Activated CD8-positive, alpha-beta T cell treated with anti-CD3 and anti-CD28 coated beads for 36 hours (primary cell): Measurements from ENCODE around the gene RAET1L. TPM values are rescaled to one million over a fixed set of nuclear protein-coding genes. Genes with fewer than 3 reads are reported as not detected.
"Not testable (repeated sequence)": the region's sequence is repeated elsewhere in the genome, so short reads cannot be mapped to it uniquely, and the experiment has no call there.

ENCODE experiments used
- ATAC-seq: fragments of 200-7000 bp; cut with Tn5 transposase; one replicate; pipeline ENCODE4 v1.10.0; 2021; ENCODE audit warnings: mild to moderate bottlenecking, moderate library complexity
- CTCF ChIA-PET: fragments of 350-600 bp; sonication (Branson Sonifier 250); formaldehyde crosslinking; loops from one replicate; lab custom pipeline; 2021; ENCODE audit warnings: antibody characterized with exemption; lab: Charles Lee
- POLR2A ChIA-PET: fragments of 350-600 bp; sonication (Branson Sonifier 250); formaldehyde crosslinking; loops from one replicate; lab custom pipeline; 2021; ENCODE audit warnings: antibody characterized with exemption; lab: Charles Lee
- DNase-seq: peaks from one replicate; pipeline ENCODE4 v3.0.0-alpha.2; 2020
- H3K27ac Mint-ChIP-seq: one replicate; pipeline ENCODE4 v1.8.0; 2021; ENCODE audit warnings: mild to moderate bottlenecking, mixed read lengths
- H3K27me3 Mint-ChIP-seq: one replicate; pipeline ENCODE4 v1.8.0; 2021; ENCODE audit warnings: mixed read lengths
- H3K36me3 Mint-ChIP-seq: one replicate; pipeline ENCODE4 v1.8.0; 2021; ENCODE audit warnings: low read depth, mixed read lengths
- H3K4me1 Mint-ChIP-seq: one replicate; pipeline ENCODE4 v1.8.0; 2021; ENCODE audit warnings: low read depth, mixed read lengths
- H3K4me3 Mint-ChIP-seq: one replicate; pipeline ENCODE4 v1.8.0; 2021; ENCODE audit warnings: mild to moderate bottlenecking, moderate library complexity, mixed read lengths
- H3K9me3 Mint-ChIP-seq: one replicate; pipeline ENCODE4 v1.8.0; 2021; ENCODE audit warnings: mixed read lengths
- CTCF ChIP-seq: fragments of 200-600 bp; IDR thresholded peaks from one replicate; pipeline ENCODE4 v1.8.0; 2022; ENCODE audit warnings: antibody characterized with exemption, mild to moderate bottlenecking
- intact Hi-C: fragments of 100-400 bp; cut with micrococcal nuclease; formaldehyde crosslinking; loops from one replicate; pipeline ENCODE4 v1.10.0; 2022
- total RNA-seq, 2 experiments: library from RNA; stranded (reverse); gene quantifications; one replicate each; pipeline ENCODE4 v1.2.3, GENCODE V29; 2021

RAET1L gene
- not detected for total RNA-seq

- Mint-ChIP-seq H3K27ac (no peak within 1 kb of the TSS), H3K9me3 (no peaks in the 10 kb centered on the region), H3K4me3 (no peak within 1 kb of the TSS), H3K27me3 (peaks cover 46% of the 10 kb centered on the region), H3K36me3 (no peaks in the 10 kb centered on the region), H3K4me1 (peaks cover 26% of the 10 kb centered on the region)
- intact Hi-C loops: no loop called here
- CTCF ChIA-PET: interaction anchor here (0.8 to 1.2 kb wide), 2 partner anchors 45 to 184 kb away, joined by 3 to 4 read pairs; no protein-coding TSS in a partner anchor
- POLR2A ChIA-PET: no interaction called here
- DNase-seq: peak; percentile 58
- ATAC-seq: peak; percentile 90
- no peak for TF ChIP-seq CTCF
Observed at GRCh38 chr6:150025201-150025917, at the start of gene RAET1L. Gene RAET1L, minus strand, starts transcription at chr6:150025532. Its CDS starts 61 bp downstream, at chr6:150025471.

GRCh38 chr6:150075034-150075421, 49.7 kb upstream of the RAET1L start:
- peaks cover 22% of the 10 kb centered on the region for H3K4me1 Mint-ChIP-seq
- ChIA-PET CTCF (interaction anchor here (1.9 to 13.9 kb wide), 2 partner anchors 321 to 740 kb away, joined by 6 to 162 read pairs; no protein-coding TSS in a partner anchor), POLR2A (no interaction called here)
- H3K4me3 Mint-ChIP-seq: no peak overlapping the region
- peaks cover 18% of the 10 kb centered on the region for H3K27me3 Mint-ChIP-seq
- no peak overlapping the region for H3K27ac Mint-ChIP-seq
- DNase-seq: no peak
- no peak for ATAC-seq
- no peak for TF ChIP-seq CTCF
- no peaks in the 10 kb centered on the region for H3K36me3 Mint-ChIP-seq
- intact Hi-C loops: no loop called here
- H3K9me3 Mint-ChIP-seq: no peaks in the 10 kb centered on the region

GRCh38 chr6:150074396-150075033, 49.2 kb upstream of the RAET1L start:
- intact Hi-C loops: loop anchor here (5.0 kb wide), 1 partner anchor 323 kb away; no protein-coding TSS in a partner anchor
- CTCF ChIA-PET: interaction anchor here (1.9 to 13.9 kb wide), 2 partner anchors 321 to 741 kb away, joined by 6 to 162 read pairs; no protein-coding TSS in a partner anchor
- ATAC-seq, H3K4me3 Mint-ChIP-seq, H3K9me3 Mint-ChIP-seq, H3K36me3 Mint-ChIP-seq, POLR2A ChIA-PET, H3K27ac Mint-ChIP-seq, DNase-seq: not testable (repeated sequence)
- Mint-ChIP-seq H3K4me1 (peaks cover 19% of the 10 kb centered on the region), H3K27me3 (peaks cover 18% of the 10 kb centered on the region)

- Mint-ChIP-seq H3K27ac (no peak overlapping the region), H3K36me3 (no peaks in the 10 kb centered on the region), H3K9me3 (no peaks in the 10 kb centered on the region), H3K4me3 (no peak overlapping the region), H3K27me3 (peaks cover 17% of the 10 kb centered on the region), H3K4me1 (peaks cover 20% of the 10 kb centered on the region)
- DNase-seq (peak; percentile 72), ATAC-seq (peak; percentile 32)
- TF ChIP-seq CTCF: no peak
- POLR2A ChIA-PET: no interaction called here
- CTCF ChIA-PET: interaction anchor here (0.9 to 13.9 kb wide), 4 partner anchors 17 to 746 kb away, joined by 3 to 162 read pairs (median 14); no protein-coding TSS in a partner anchor
- intact Hi-C loops: loop anchor here (5.0 kb wide), 1 partner anchor 325 kb away; no protein-coding TSS in a partner anchor
Observed at GRCh38 chr6:150072201-150072600, 46.9 kb upstream of the RAET1L start.

- CTCF ChIA-PET: interaction anchor here (0.7 to 13.9 kb wide), 18 partner anchors 10 to 743 kb away, joined by 3 to 162 read pairs (median 4); no protein-coding TSS in a partner anchor
- Mint-ChIP-seq H3K4me3 (no peak overlapping the region), H3K9me3 (no peaks in the 10 kb centered on the region), H3K4me1 (peaks cover 11% of the 10 kb centered on the region), H3K27ac (no peak overlapping the region), H3K36me3 (no peaks in the 10 kb centered on the region), H3K27me3 (peaks cover 15% of the 10 kb centered on the region)
- TF ChIP-seq CTCF: no peak
- intact Hi-C loops: loop anchor here (5.0 kb wide), 1 partner anchor 327 kb away; no protein-coding TSS in a partner anchor
- DNase-seq (no peak), ATAC-seq (no peak)
- POLR2A ChIA-PET: no interaction called here
Observed at GRCh38 chr6:150070236-150070818, 45.0 kb upstream of the RAET1L start.
